ENCODE results near the gene PLEKHA6.

DNA sequence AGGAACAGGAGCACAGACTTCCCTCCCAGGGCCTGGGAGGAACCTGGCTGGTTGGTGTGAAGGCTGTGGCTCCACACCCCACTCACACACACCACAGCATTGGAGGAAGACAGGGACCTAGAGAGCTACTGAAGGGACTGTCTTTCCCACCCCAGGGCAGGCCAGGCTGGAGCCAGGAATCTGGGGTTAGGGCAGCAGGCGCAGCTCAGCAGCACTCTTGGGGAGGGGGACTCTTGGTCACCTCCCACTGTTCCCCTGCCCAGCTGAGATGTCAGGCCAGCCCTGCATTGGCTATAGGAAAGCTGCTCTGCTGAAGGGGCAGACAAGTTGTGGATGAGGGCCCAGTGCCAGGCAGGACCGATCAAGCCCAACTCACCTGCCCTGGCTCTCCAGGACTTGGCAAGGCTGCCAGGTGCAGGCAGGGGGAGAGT, 1.6 kb upstream of the PLEKHA6 start:
- no peak for TF ChIP-seq POLR2A (IDR thresholded peaks at IDR 0.05)
- TF ChIP-seq, protein P1, sequence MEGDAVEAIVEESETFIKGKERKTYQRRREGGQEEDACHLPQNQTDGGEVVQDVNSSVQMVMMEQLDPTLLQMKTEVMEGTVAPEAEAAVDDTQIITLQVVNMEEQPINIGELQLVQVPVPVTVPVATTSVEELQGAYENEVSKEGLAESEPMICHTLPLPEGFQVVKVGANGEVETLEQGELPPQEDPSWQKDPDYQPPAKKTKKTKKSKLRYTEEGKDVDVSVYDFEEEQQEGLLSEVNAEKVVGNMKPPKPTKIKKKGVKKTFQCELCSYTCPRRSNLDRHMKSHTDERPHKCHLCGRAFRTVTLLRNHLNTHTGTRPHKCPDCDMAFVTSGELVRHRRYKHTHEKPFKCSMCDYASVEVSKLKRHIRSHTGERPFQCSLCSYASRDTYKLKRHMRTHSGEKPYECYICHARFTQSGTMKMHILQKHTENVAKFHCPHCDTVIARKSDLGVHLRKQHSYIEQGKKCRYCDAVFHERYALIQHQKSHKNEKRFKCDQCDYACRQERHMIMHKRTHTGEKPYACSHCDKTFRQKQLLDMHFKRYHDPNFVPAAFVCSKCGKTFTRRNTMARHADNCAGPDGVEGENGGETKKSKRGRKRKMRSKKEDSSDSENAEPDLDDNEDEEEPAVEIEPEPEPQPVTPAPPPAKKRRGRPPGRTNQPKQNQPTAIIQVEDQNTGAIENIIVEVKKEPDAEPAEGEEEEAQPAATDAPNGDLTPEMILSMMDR (IDR thresholded peaks at IDR 0.05): no peak
